Measurements from ENCODE around the gene AHDC1. TPM values are rescaled to one million over a fixed set of nuclear protein-coding genes. Genes with fewer than 3 reads are reported as not detected.

Gene AHDC1
- total RNA-seq, 4 donors from 2014 or later, result 37.7 to 63.0 (median 52.5) TPM

DNA sequence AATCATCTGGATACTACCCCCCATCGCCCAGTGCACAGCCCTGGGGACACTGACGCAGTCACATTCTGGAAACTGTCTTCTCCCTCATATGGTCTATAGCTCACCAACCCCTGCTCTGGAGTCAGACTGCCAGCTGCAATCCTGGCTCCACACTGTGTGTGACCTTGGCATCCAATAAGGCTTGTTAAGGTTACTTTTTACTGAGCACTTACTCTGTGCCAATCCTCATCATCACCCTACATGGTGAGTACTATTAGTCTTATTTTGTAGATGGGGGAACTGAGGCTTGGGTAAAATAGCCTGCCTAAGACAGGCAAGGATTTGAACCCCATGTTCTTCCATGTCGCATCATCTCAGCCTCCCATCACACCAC lies 34.9 kb downstream of the AHDC1 start:
- WGBS, 2 donors, result 30 to 40% methylated on average over 3 of the region's 3 CpGs
- H3K4me3 ChIP-seq (ENCODE audit: low read depth, poor library complexity, severe bottlenecking), result no peak overlapping the region
- intact Hi-C loops (cut with DNase I; ENCODE audit: low total_unique reads), result no loop called here
- TF ChIP-seq CTCF (IDR thresholded peaks at IDR 0.05) (no peak), POLR2A (IDR thresholded peaks at IDR 0.05) (no peak)
- no peak for DNase-seq (ENCODE audit: low spot score in 2 of 2)

GRCh38 chr1:27568300-27569087 lies 35.5 kb downstream of the AHDC1 start:
- TF ChIP-seq CTCF (IDR thresholded peaks at IDR 0.05) (no peak), POLR2A (IDR thresholded peaks at IDR 0.05) (no peak)
- intact Hi-C loops (cut with DNase I; ENCODE audit: low total_unique reads), result no loop called here
- DNase-seq (ENCODE audit: low spot score in 2 of 2), result peak; percentile 94 to 99
- WGBS, 2 donors, result 4 to 5% methylated on average over 24 to 34 of the region's 65 CpGs
- no peak overlapping the region for H3K4me3 ChIP-seq (ENCODE audit: low read depth, poor library complexity, severe bottlenecking)

- intact Hi-C loops (cut with DNase I; ENCODE audit: low total_unique reads), result no loop called here
- TF ChIP-seq CTCF (IDR thresholded peaks at IDR 0.05) (no peak), POLR2A (IDR thresholded peaks at IDR 0.05) (no peak)
- no peak overlapping the region for H3K4me3 ChIP-seq (ENCODE audit: low read depth, poor library complexity, severe bottlenecking)
- WGBS, 2 donors, result 48 to 78% methylated on average over 8 of the region's 8 CpGs
- no peak for DNase-seq (ENCODE audit: low spot score in 2 of 2)
Observed at GRCh38 chr1:27567971-27568299, 36.0 kb downstream of the AHDC1 start.

DNA sequence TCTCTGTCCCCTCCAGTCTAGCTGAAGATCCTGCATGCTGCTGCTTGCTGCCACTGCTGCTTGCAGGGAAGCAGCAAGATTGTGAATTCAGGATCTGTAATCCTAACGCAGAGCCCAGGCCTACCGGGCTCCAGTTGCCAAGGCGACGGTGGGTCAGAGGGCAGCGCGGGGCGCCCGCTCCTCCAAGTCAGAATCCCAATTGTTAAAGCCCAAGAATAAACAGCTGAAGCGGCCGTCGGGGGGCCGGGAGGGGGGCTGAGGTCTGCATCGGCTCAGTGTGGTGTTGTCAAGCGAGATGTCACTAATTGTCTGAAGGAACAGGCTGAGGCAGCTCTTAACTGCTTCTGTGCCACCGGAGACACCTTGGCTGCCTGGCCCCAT lies 36.8 kb downstream of the AHDC1 start:
- 40 to 47% methylated on average over 9 to 15 of the region's 15 CpGs for WGBS, 2 donors
- TF ChIP-seq CTCF (IDR thresholded peaks at IDR 0.05) (no peak), POLR2A (IDR thresholded peaks at IDR 0.05) (no peak)
- DNase-seq (ENCODE audit: low spot score in 2 of 2), result no peak
- intact Hi-C loops (cut with DNase I; ENCODE audit: low total_unique reads), result no loop called here
- H3K4me3 ChIP-seq (ENCODE audit: low read depth, poor library complexity, severe bottlenecking), result no peak overlapping the region

DNA sequence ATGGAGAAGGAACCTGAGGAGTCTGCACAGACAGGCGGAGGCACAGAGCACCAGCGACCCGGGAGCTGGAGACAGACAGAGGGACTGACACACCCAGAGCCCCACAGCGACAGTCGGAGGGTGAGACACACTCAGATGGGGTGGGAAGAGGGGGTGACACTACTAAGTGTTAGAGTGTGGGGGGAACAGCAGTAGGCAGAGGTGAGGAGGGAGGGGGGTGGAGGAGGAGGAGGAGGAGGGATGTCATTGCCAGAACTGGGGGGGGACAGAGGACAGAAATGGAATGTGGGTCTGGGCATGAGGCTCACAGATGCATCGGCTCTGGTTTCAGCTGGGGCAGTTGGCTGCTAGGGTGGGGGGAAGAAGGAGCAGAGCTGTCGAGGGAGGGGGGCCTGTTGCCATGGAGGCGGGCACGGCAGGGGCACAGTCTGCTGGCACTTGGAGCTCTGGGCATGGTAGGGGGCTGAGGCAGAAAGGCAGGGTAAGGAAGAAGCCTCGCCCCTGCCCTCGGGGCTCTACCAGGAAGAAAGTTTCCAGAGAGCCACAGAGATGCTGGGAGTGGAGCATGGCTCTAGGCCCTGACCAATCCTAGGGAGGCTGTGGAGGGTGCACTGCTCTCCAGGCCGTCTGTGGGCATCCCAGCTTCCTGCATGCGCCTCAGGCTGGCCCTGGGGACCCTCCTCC lies 37.3 kb downstream of the AHDC1 start:
- TF ChIP-seq POLR2A (IDR thresholded peaks at IDR 0.05), result no peak
- no peak for TF ChIP-seq CTCF (IDR thresholded peaks at IDR 0.05)
- DNase-seq (ENCODE audit: low spot score in 2 of 2), result no peak
- 24 to 35% methylated on average over 12 to 13 of the region's 13 CpGs for WGBS, 2 donors
- intact Hi-C loops (cut with DNase I; ENCODE audit: low total_unique reads), result no loop called here
- no peak overlapping the region for H3K4me3 ChIP-seq (ENCODE audit: low read depth, poor library complexity, severe bottlenecking)
